Psoas muscle (tissue), 8 donors: ENCODE results near the gene ARHGAP24. TPM values are rescaled to one million over a fixed set of nuclear protein-coding genes. Genes with fewer than 3 reads are reported as not detected.

Experiments
- ATAC-seq, 4 donors: fragments of 200-7000 bp; cut with Tn5 transposase; one replicate each; pipeline ENCODE4 v1.9.1; 2020; ENCODE audit warnings: moderate library complexity in 3 of 4, mild to moderate bottlenecking in 2 of 4
- DNase-seq, 2 donors: peaks; one replicate each; pipeline ENCODE4 v3.0.0-alpha.2; 2020
- H3K27ac ChIP-seq: fragments of 200-600 bp; one replicate; pipeline ENCODE4 v1.8.0; 2022
- H3K27me3 ChIP-seq, 3 donors: fragments of 200-600 bp in 1 of 3; one replicate each; pipeline versions ENCODE4 v1.6.1 to v1.8.0; 2013 to 2022; ENCODE audit warnings: low read length in 2 of 3, mild to moderate bottlenecking in 2 of 3, moderate library complexity in 1 of 3; ENCODE audit not compliant: insufficient read depth in 3 of 3
- H3K36me3 ChIP-seq, 2 donors: fragments of 200-600 bp in 1 of 2; one replicate each; pipeline versions ENCODE4 v1.6.1 to v1.8.0; 2013 to 2022; ENCODE audit warnings: low read depth in 1 of 2, mild to moderate bottlenecking in 1 of 2, moderate library complexity in 1 of 2; ENCODE audit not compliant: insufficient read depth in 1 of 2
- H3K4me1 ChIP-seq: fragments of 200-600 bp; one replicate; pipeline ENCODE4 v1.8.0; 2022
- H3K4me3 ChIP-seq: fragments of 200-600 bp; one replicate; pipeline ENCODE4 v1.8.0; 2022; ENCODE audit warnings: mild to moderate bottlenecking
- H3K9me3 ChIP-seq: fragments of 200-600 bp; one replicate; pipeline ENCODE4 v1.8.0; 2022
- CTCF ChIP-seq: fragments of 200-600 bp; IDR thresholded peaks from one replicate; pipeline ENCODE4 v1.8.0; 2022; ENCODE audit warnings: antibody characterized with exemption
- WGBS, 3 donors: extraction: QIAGEN DNeasy Blood & Tissue Kit; methylation state at CpG; one replicate each; pipeline versions ENCODE4 v1.1.6 to v1.1.7; 2013; 5-methylcytosine and 5-hydroxymethylcytosine counted together
- intact Hi-C, 2 donors: fragments of 100-400 bp; cut with DNase I; formaldehyde crosslinking; loops; one replicate each; pipeline versions ENCODE4 v1.11.0 to v1.14.2; 2022
- polyA plus RNA-seq, 3 donors: library from polyadenylated mRNA; stranded (reverse); fragments of 200-250 nt; gene quantifications; one replicate each; pipeline ENCODE4 v1.2.3, GENCODE V29; 2013
- total RNA-seq, 4 donors: library from RNA; stranded (reverse); fragmentation: NEBNext Ultra II Directional in 2 of 4; extraction: Animal tissue kit (Norgen Biotek cat#: 25700) in 2 of 4; gene quantifications; one replicate each; pipeline versions ENCODE4 v1.2.1 to v1.2.4, GENCODE V29; 2021 to 2023
- donor health status: healthy with polysubstance abuse.
- donor health status: DM: no; HTN: no; CAD: no; lungs with moderate emphysema.
- donor health status: Bipolar disorder and iron deficiency.
- donor health status: healthy.
- donor health status: DM: yes; HTN: yes; CAD: no.
- donor health status: DM: no; HTN: no; CAD: no.
- donor health status: DM: no; HTN: no; CAD: no.
- donor health status: DM: yes; HTN: yes; CAD: no.

The ARHGAP24 gene
- total and polyA plus RNA-seq, 7 donors, result 2.3 to 25.7 (median 4.6) TPM

GRCh38 chr4:85869181-85869580 is 394.2 kb downstream of the ARHGAP24 start:
- Histone ChIP-seq H3K4me3 (no peak overlapping the region), H3K27ac (no peak overlapping the region), H3K4me1 (peaks cover 6% of the 10 kb centered on the region), H3K36me3 (no peaks in the 10 kb centered on the region), H3K9me3 (no peaks in the 10 kb centered on the region), H3K27me3 (no peaks in the 10 kb centered on the region)
- intact Hi-C loops, result no loop called here
- ATAC-seq (peak in 1 of 4 donors; percentile 30), DNase-seq (no peak)
- no peak for TF ChIP-seq CTCF
- 65 to 69% (median 67%) methylated on average over 5 of the region's 5 CpGs for WGBS, 3 donors

- ATAC-seq (no peak), DNase-seq (no peak)
- Histone ChIP-seq H3K27ac (no peak overlapping the region), H3K36me3 (no peaks in the 10 kb centered on the region), H3K4me1 (peaks cover 8% of the 10 kb centered on the region), H3K9me3 (no peaks in the 10 kb centered on the region), H3K27me3 (no peaks in the 10 kb centered on the region), H3K4me3 (no peak overlapping the region)
- intact Hi-C loops, result no loop called here
- 88 to 91% (median 90%) methylated on average over 2 of the region's 2 CpGs for WGBS, 3 donors
- no peak for TF ChIP-seq CTCF
Measured at GRCh38 chr4:85870298-85871083, 395.5 kb downstream of the ARHGAP24 start.

- Histone ChIP-seq H3K9me3 (no peaks in the 10 kb centered on the region), H3K4me3 (no peak overlapping the region), H3K36me3 (no peaks in the 10 kb centered on the region), H3K27me3 (no peaks in the 10 kb centered on the region), H3K4me1 (peaks cover 4% of the 10 kb centered on the region), H3K27ac (peak overlapping the region; percentile 47)
- ATAC-seq (peak; percentile 64 to 81 (median 78)), DNase-seq (no peak)
- no peak for TF ChIP-seq CTCF
- 26 to 31% (median 30%) methylated on average over 1 of the region's 1 CpG for WGBS, 3 donors
- intact Hi-C loops, result no loop called here
Measured at GRCh38 chr4:85873566-85873965, 398.6 kb downstream of the ARHGAP24 start.

- Histone ChIP-seq H3K27ac (no peak overlapping the region), H3K4me1 (no peaks in the 10 kb centered on the region), H3K27me3 (no peaks in the 10 kb centered on the region), H3K36me3 (no peaks in the 10 kb centered on the region), H3K4me3 (no peak overlapping the region), H3K9me3 (no peaks in the 10 kb centered on the region)
- WGBS, 3 donors, result 93 to 98% (median 95%) methylated on average over 3 of the region's 3 CpGs
- ATAC-seq (no peak), DNase-seq (no peak)
- no peak for TF ChIP-seq CTCF
- intact Hi-C loops, result no loop called here
Measured at GRCh38 chr4:85879518-85879917, 404.6 kb downstream of the ARHGAP24 start.

- no peaks in the 10 kb centered on the region for H3K36me3 ChIP-seq
- H3K9me3 ChIP-seq, result no peaks in the 10 kb centered on the region
- ATAC-seq, result no peak
- DNase-seq, result no peak
- TF ChIP-seq CTCF, result no peak
- no peaks in the 10 kb centered on the region for H3K4me1 ChIP-seq
- H3K27ac ChIP-seq, result no peak overlapping the region
- H3K4me3 ChIP-seq, result no peak overlapping the region
- intact Hi-C loops, result no loop called here
- WGBS, 3 donors, result 100% methylated on average over 1 of the region's 1 CpG
- no peaks in the 10 kb centered on the region for H3K27me3 ChIP-seq
Measured at GRCh38 chr4:85883180-85883579, 408.2 kb downstream of the ARHGAP24 start.
